Cardiac fibroblast (primary cell): ENCODE results near the gene TCFL5.

Source experiments
- DNase-seq, 2 donors: peaks; one replicate each; pipeline versions ENCODE4 v3.0.0 to v3.0.0-alpha.2; 2010; ENCODE audit warnings: low read depth in 2 of 2
- H3K4me3 ChIP-seq, 2 donors: replicated peaks in 1 of 2; 1 replicate in 1 of 2; 2 replicates in 1 of 2; pipeline ENCODE4 v1.5.1; 2011; ENCODE audit warnings: low read depth in 2 of 2, low read length in 2 of 2, mild to moderate bottlenecking in 2 of 2, moderate library complexity in 1 of 2
- CTCF ChIP-seq: IDR thresholded peaks from one replicate; pipeline ENCODE4 v1.5.1; 2011; ENCODE audit warnings: low read depth, mild to moderate bottlenecking, low read length, inconsistent platforms

TCFL5 gene

GRCh38 chr20:62825986-62826645 is 35.5 kb downstream of the TCFL5 start:
- no peak for TF ChIP-seq CTCF
- DNase-seq = no peak

GRCh38 chr20:62825333-62825985 is 36.2 kb downstream of the TCFL5 start:
- no peak for TF ChIP-seq CTCF
- no peak for DNase-seq
- no peak overlapping the region for H3K4me3 ChIP-seq

More at GRCh38 chr20:62825986-62826645, 35.5 kb downstream of the TCFL5 start:
- no peak overlapping the region for H3K4me3 ChIP-seq

- DNase-seq = peak in 1 of 2 donors; percentile 70
- H3K4me3 ChIP-seq = peak overlapping the region; percentile 15 to 30
- no peak for TF ChIP-seq CTCF
Observed at GRCh38 chr20:62824476-62825332, 36.9 kb downstream of the TCFL5 start.

- no peak for TF ChIP-seq CTCF
- DNase-seq = no peak
- H3K4me3 ChIP-seq = no peak overlapping the region
Observed at GRCh38 chr20:62823688-62824475, 37.7 kb downstream of the TCFL5 start.

GRCh38 chr20:62822788-62823651 is 38.6 kb downstream of the TCFL5 start:
- H3K4me3 ChIP-seq = no peak overlapping the region
- peak; percentile 15 for TF ChIP-seq CTCF
- DNase-seq = peak in 1 of 2 donors; percentile 29
